Muscle of arm (tissue), 12 donors: ENCODE results near the gene CDCA8. TPM values are rescaled to one million over a fixed set of nuclear protein-coding genes. Genes with fewer than 3 reads are reported as not detected.
"Not testable (repeated sequence)": the region's sequence is repeated elsewhere in the genome, so short reads cannot be mapped to it uniquely, and the experiment has no call there.

Experiments used
- DNase-seq: peaks from one replicate; pipeline ENCODE4 v3.0.0-alpha.2; 2013
- polyA plus RNA-seq, 12 donors: library from polyadenylated mRNA; unstranded; fragments of 120-200 nt; gene quantifications; one replicate each; pipeline ENCODE4 v1.2.1, GENCODE V29; 2013; ENCODE audit not compliant: insufficient read length in 12 of 12

The CDCA8 gene
- polyA plus RNA-seq, 12 donors, result 5.7 to 13.7 (median 8.9) TPM; not detected in 1

DNA sequence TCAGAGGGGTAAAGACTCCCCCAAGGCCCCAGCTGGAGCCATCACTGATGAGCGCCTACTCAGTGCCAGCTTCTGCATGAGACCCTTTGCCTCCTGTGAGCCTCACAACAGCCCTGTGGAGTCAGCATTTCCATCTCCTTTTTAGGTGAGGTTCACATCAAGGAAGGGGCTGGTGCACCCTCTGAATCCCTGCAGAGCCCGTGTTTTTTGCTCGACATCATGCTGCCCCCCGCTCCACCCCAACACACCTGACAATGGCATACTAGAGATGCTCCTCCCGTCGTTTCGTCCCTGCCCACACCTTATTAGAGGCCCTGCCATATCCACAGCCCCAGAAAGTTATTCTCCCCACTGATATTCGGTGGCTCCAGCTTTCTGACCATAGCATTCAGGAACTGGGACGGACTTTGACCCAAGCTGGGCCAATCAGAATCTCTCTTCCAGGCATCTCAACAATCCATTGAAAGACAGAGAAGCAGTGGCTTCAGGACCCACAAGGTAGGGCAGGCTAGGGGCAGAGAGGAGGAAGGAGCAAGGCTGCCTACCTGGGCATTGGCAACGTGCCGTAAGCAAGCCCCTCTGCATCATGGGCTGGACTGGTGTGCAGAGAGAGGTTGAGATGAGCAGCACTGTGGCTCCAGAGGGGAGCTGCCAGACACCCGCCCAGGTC is 39.9 kb downstream of the CDCA8 start:
- no peak for DNase-seq

- DNase-seq, result no peak
These were observed 42.6 kb downstream of the CDCA8 start for GRCh38 chr1:37734629-37735591.

DNA sequence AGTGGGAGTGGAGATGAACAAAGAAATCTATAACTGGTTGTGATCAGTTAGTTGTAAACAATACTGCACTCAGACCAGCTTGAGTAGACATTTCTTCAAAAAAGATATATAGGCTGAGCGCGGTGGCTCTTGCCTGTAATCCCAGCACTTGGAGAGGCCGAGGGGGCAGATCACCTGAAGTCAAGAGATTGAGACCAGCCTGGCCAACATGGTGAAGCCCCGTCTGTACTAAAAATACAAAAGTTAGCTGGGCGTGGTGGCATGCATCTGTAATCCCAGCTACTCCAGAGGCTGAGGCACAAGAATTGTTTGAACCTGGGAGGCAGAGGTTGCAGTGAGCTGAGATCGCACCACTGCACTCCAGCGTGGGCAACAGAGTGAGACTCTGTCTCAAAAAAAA is 45.7 kb downstream of the CDCA8 start:
- DNase-seq, result not testable (repeated sequence)

DNA sequence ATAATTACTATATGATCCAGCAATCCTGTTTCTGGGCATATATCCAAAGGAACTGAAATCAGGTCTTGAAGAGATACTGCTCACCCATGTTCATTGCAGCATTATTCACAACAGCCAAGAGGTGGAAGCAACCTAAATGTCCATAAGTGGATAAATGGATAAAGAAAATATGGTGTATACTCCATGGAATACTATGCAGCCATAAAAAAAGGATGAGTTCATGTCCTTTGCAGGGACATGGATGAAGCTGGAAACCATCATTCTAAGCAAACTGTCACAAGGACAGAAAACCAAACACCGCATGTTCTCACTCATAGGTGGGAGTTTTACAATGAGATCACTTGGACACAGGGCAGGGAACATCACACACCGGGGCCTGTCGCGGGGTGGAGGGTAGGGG is 46.3 kb downstream of the CDCA8 start:
- DNase-seq, result not testable (repeated sequence)

- no peak for DNase-seq
These were observed 46.9 kb downstream of the CDCA8 start for GRCh38 chr1:37739222-37739621.

- no peak for DNase-seq
These were observed 48.8 kb downstream of the CDCA8 start for GRCh38 chr1:37741130-37741529.

- no peak for DNase-seq
These were observed 49.3 kb downstream of the CDCA8 start for GRCh38 chr1:37741662-37742061.

DNA sequence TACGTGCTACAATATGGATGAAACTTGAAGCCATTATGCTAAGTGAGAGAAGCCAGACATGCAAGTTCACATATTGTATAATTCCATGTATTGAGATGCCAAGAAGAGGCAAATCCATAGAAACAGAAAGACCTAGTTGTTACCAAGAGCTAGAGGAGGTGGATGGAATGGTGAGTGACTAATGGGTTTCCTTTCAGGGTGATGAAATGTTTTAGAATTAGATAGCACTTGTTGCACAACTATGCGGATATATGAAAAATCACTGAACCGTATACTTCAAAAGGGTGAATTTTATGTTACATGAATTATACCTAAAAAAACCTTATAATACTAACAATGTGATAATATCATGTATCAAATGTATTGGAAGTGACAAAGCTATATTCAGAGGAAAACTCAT is 54.5 kb downstream of the CDCA8 start:
- DNase-seq, result no peak

- no peak for DNase-seq
These were observed 56.2 kb downstream of the CDCA8 start for GRCh38 chr1:37748565-37748964.

- no peak for DNase-seq
These were observed 59.9 kb downstream of the CDCA8 start for GRCh38 chr1:37752213-37752582.

DNA sequence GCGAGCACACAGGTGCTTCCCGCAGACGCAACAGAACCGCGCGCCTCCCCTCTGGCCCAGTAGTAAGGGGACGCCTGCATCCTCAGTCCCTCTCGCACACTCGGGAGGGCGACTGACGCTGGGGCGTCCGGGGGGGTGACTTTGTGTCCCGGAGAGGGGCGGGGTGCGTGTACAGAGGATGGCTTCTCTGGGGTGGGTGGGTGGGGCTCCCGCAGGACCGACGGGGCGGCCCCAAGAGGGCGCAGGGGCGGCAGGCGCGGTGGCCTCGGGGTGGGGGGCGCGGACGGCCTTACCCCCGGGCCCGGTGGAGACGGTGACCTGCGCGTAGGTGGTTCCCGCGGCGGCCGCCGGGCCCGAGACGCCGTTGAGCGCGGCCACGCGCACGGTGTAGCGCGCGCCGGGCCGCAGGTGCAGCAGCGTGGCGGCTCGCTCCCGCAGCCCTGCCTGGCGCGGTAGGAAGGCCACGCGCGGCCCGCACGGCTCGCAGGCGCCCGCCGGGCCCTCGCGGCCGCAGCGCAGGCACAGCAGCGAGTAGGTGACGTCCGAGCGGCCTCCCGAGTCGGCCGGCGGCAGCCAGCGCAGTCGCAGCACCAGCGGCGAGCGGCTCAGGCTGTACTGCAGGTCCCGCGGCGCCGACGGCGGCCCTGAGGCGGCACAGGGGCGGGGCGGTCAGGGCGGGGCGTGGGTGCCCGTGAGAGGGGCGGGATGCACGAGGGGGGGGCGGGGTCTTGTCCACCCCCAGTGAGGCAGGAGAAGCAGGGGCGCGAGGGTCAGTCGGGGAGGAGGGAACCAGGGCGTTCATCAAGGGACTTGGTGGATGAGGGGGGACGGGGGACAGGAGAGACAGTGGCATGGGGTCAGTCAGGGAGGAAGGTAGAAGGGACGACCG is 60.5 kb downstream of the CDCA8 start:
- DNase-seq, result no peak

DNA sequence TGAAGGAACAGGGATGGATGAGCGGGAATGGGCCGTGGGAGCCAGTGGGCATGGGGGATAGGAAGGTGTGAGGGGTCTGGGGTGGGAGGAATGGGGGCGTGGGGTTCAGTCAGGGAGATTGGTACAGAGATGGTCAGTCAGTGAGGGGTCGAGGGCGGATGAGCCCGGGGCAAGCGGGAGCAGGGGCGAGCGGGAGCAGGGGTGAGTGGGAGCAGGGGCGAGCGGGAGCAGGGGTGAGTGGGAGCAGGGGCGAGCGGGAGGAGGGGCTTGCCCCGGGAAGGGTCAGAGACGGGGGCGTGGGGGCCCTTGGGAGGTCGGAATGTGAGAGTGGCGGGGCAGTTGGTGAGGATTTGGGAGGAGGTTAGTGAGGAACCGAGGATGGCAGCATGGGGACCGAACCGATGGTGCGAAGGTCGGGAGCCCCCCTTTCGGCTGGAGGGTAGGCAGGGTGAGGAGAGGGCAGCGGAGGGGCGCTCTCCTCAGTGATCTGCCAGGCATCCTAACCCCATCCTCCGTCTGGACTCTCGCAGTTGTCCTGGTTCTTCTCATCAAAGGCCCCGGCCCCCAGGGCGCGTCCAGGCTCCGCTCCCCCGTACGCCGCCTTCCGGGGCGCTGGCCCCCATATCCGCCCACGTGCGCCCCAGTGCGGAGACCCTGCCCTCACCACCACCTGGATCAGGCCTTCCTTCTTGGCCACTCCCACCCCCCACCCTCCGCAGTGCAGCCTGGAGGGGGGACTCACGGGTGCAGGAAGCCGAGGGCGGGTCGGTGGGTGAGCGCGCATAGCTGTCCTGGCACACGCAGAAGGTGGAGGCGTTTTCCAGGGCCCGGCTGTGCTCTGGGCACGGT is 61.4 kb downstream of the CDCA8 start:
- no peak for DNase-seq

DNA sequence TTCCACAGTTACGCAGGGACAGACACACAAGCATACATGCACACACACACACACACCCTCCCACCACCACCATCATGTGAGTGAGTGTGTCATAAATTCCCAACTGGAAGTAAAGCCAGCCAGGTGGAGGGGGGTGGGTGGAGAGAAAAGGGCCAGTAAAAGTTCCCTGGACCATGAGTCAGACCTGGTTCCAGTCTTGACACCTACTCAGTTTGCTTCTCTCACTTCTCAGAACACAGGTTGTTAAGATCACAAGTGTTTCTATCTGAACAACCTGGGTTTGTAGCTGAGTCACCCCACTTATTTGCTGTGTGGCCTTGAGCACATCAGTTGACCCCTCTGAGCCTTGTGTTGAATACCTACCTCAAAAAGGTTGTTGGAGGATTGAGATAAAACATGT is 63.0 kb downstream of the CDCA8 start:
- DNase-seq, result no peak

GRCh38 chr1:37755951-37756560 is 63.7 kb downstream of the CDCA8 start:
- no peak for DNase-seq

Other genes starting within 250 kb of the CDCA8 start
- 1 to 10 TPM in 6 of 12 donors, under 1 TPM in 4, not detected in 2; 0.72 to 4.8 (median 1.0) TPM for gene ZC3H12A, start 217.9 kb upstream of the CDCA8 start, polyA plus RNA-seq
- gene MEAF6, start 177.8 kb upstream of the CDCA8 start, polyA plus RNA-seq, result 10 to 100 TPM in 11 of 12 donors, not detected in 1; 37.1 to 65.6 (median 48.4) TPM
- 10 to 100 TPM in 5 of 12 donors, 1 to 10 TPM in 6, not detected in 1; 7.2 to 20.8 (median 9.9) TPM for gene SNIP1, start 138.2 kb upstream of the CDCA8 start, polyA plus RNA-seq
- 10 to 100 TPM in 9 of 12 donors, 1 to 10 TPM in 2, not detected in 1; 6.1 to 21.2 (median 12.3) TPM for gene DNALI1, start 135.6 kb upstream of the CDCA8 start, polyA plus RNA-seq
- 100 to 1,000 TPM in 1 of 12 donors, 10 to 100 TPM in 10, not detected in 1; 45.6 to 104 (median 55.1) TPM for gene GNL2, start 96.6 kb upstream of the CDCA8 start, polyA plus RNA-seq
- gene RSPO1, start 57.6 kb upstream of the CDCA8 start, polyA plus RNA-seq, result 1 to 10 TPM in 2 of 12 donors, under 1 TPM in 1, not detected in 9; 0.70 to 8.2 (median 4.5) TPM
- gene EPHA10, start 72.6 kb downstream of the CDCA8 start, polyA plus RNA-seq, result under 1 TPM in 6 of 12 donors, not detected in 6; 0.04 to 0.24 (median 0.11) TPM
- gene MANEAL, start 101.3 kb downstream of the CDCA8 start, polyA plus RNA-seq, result 1 to 10 TPM in 10 of 12 donors, not detected in 2; 2.1 to 6.1 (median 3.0) TPM
- 10 to 100 TPM in 11 of 12 donors, not detected in 1; 21.3 to 67.5 (median 31.9) TPM for gene C1orf122, start 115.3 kb downstream of the CDCA8 start, polyA plus RNA-seq
- 10 to 100 TPM in 2 of 12 donors, 1 to 10 TPM in 9, not detected in 1; 5.3 to 11.9 (median 7.3) TPM for gene YRDC, start 115.7 kb downstream of the CDCA8 start, polyA plus RNA-seq
- 10 to 100 TPM in 2 of 12 donors, 1 to 10 TPM in 9, not detected in 1; 5.3 to 12.8 (median 6.8) TPM for gene MTF1, start 167.1 kb downstream of the CDCA8 start, polyA plus RNA-seq